SU-DHL-6 (cell line): ENCODE measurements around the gene UGGT2.

Experiments used
- H2AFZ ChIP-seq: fragments of 200-600 bp; sonication (generic); 2 replicates; pipeline ENCODE4 v1.6.1; 2014; ENCODE audit warnings: low read depth, mild to moderate bottlenecking, moderate library complexity, mixed read lengths, antibody characterized with exemption, low read length; ENCODE audit not compliant: severe bottlenecking
- H3F3A ChIP-seq: fragments of 200-600 bp; shearing (Covaris generic); 2 replicates; pipeline ENCODE4 v1.6.0; 2016; ENCODE audit warnings: antibody characterized with exemption, mild to moderate bottlenecking; ENCODE audit not compliant: insufficient read depth
- H3K27ac ChIP-seq: fragments of 200-600 bp; sonication (generic); 2 replicates; pipeline ENCODE4 v1.5.1; 2016; ENCODE audit warnings: low read depth, mild to moderate bottlenecking, low read length, moderate library complexity, mixed read lengths
- H3K27me3 ChIP-seq: fragments of 200-600 bp; sonication (generic), shearing (Covaris generic); 2 replicates; pipeline ENCODE4 v1.6.0; 2014; ENCODE audit warnings: mild to moderate bottlenecking, low read length
- H3K36me3 ChIP-seq: fragments of 200-600 bp; sonication (generic); 2 replicates; pipeline ENCODE4 v1.6.1; 2014; ENCODE audit warnings: mild to moderate bottlenecking, low read length, mixed read lengths
- H3K4me2 ChIP-seq: fragments of 300-600, 200-600 bp; shearing (Covaris generic), sonication (generic); 2 replicates; pipeline ENCODE4 v1.6.0; 2014; ENCODE audit warnings: low read length, low read depth, mild to moderate bottlenecking; ENCODE audit not compliant: poor library complexity, severe bottlenecking
- H3K4me3 ChIP-seq: fragments of 200-600 bp; sonication (generic); 2 replicates; pipeline ENCODE4 v1.5.1; 2014; ENCODE audit warnings: antibody characterized with exemption, low read length, mild to moderate bottlenecking, mixed read lengths; ENCODE audit not compliant: insufficient read depth, poor library complexity, severe bottlenecking
- H3K79me2 ChIP-seq: fragments of 200-600 bp; sonication (generic); 2 replicates; pipeline ENCODE4 v1.6.1; 2014; ENCODE audit warnings: mild to moderate bottlenecking, low read length, moderate library complexity; ENCODE audit not compliant: insufficient read depth
- H3K9ac ChIP-seq: fragments of 200-600 bp; sonication (generic); 2 replicates; pipeline ENCODE4 v1.7.0; 2014; ENCODE audit warnings: mild to moderate bottlenecking, low read length
- H3K9me2 ChIP-seq: fragments of 200-600 bp; sonication (generic); replicated peaks from 2 replicates; pipeline ENCODE4 v1.6.1; 2014; ENCODE audit warnings: low read length; ENCODE audit not compliant: insufficient read depth
- H3K9me3 ChIP-seq: fragments of 200-600 bp; sonication (generic); 2 replicates; pipeline ENCODE4 v1.6.1; 2014; ENCODE audit warnings: low read length, mixed read lengths; ENCODE audit not compliant: insufficient read depth
- H4K20me1 ChIP-seq: fragments of 200-600 bp; sonication (generic); 2 replicates; pipeline ENCODE4 v1.6.1; 2014; ENCODE audit warnings: low read depth, mild to moderate bottlenecking, antibody characterized with exemption, low read length, moderate library complexity, mixed read lengths
- EZH2phosphoT487 ChIP-seq: fragments of 200-600 bp; sonication (generic), shearing (Covaris generic); conservative IDR thresholded peaks from 2 replicates; pipeline ENCODE4 v1.6.1; 2018; ENCODE audit warnings: mild to moderate bottlenecking, antibody characterized with exemption, low read length, moderate library complexity, mixed read lengths
- TF ChIP-seq, protein P1 (sequence below): fragments of 200-600 bp; sonication (generic); IDR thresholded peaks from one replicate; pipeline ENCODE4 v1.5.1; 2017; ENCODE audit warnings: antibody characterized with exemption, mild to moderate bottlenecking, low read length, moderate library complexity; ENCODE audit not compliant: insufficient read depth, poor library complexity, severe bottlenecking

Gene UGGT2

DNA sequence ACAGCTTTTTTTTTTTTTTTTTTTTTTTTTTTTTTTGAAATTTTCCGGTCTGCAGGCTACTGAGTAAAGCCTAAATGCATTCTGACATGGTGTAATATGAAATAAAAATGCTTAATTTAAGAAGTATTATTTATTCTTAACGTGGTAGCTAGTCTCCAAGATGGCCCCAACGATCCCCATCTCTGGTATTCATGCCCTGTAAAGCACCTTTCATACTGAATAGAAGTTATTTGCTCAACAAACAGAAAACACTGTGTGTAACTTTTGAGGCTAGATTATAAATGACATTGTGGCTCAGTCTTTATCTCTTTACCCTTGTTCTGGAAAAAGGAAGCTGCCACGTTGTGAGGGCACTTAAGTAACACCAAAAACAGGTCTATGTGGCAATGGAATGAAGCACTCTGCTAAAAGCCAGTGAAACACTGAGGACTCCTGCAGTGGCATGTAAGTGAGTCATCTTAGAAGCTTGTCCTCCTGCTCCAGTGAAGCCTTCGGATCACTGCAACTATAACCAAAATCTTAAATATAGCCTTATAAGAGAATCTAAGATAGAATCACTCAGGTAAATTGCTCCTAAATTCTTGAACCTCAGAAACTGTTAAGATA lies 128.7 kb downstream of the UGGT2 start:
- H3K79me2 ChIP-seq: no peaks in the 10 kb centered on the region
- H3K36me3 ChIP-seq: peaks cover 5% of the 10 kb centered on the region; the same call in 1 of the 2 replicates
- no peaks in the 10 kb centered on the region for H3F3A ChIP-seq
- H3K9ac ChIP-seq: no peak overlapping the region
- H3K4me2 ChIP-seq: no peak overlapping the region
- no peaks in the 10 kb centered on the region for H4K20me1 ChIP-seq
- H2AFZ ChIP-seq: no peak overlapping the region
- H3K9me3 ChIP-seq: no peaks in the 10 kb centered on the region
- no peak overlapping the region for H3K27ac ChIP-seq
- no peak for TF ChIP-seq EZH2phosphoT487
- TF ChIP-seq, protein P1, sequence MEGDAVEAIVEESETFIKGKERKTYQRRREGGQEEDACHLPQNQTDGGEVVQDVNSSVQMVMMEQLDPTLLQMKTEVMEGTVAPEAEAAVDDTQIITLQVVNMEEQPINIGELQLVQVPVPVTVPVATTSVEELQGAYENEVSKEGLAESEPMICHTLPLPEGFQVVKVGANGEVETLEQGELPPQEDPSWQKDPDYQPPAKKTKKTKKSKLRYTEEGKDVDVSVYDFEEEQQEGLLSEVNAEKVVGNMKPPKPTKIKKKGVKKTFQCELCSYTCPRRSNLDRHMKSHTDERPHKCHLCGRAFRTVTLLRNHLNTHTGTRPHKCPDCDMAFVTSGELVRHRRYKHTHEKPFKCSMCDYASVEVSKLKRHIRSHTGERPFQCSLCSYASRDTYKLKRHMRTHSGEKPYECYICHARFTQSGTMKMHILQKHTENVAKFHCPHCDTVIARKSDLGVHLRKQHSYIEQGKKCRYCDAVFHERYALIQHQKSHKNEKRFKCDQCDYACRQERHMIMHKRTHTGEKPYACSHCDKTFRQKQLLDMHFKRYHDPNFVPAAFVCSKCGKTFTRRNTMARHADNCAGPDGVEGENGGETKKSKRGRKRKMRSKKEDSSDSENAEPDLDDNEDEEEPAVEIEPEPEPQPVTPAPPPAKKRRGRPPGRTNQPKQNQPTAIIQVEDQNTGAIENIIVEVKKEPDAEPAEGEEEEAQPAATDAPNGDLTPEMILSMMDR: no peak
- no peaks in the 10 kb centered on the region for H3K27me3 ChIP-seq
- H3K4me3 ChIP-seq: no peak overlapping the region
- H3K9me2 ChIP-seq: no peaks in the 10 kb centered on the region

DNA sequence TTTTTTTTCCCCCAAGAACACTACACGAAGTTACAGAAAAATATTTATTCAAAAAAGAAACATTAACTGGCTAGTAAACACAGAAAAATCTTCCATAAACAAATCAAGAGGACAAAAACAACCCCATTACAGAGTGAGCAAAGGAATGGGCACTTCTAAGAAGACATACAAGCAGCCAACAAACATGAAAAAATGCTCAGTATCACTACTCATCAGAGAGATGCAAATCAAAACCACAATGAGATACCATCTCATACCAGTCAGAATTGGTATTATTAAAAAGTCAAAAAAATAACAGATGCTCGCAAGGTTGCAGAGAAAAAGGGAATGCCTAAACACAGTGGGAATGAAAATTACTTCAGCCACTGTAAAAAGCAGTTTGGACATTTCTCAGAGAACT lies 131.7 kb downstream of the UGGT2 start:
- no peak overlapping the region for H2AFZ ChIP-seq
- H3K27me3 ChIP-seq: no peaks in the 10 kb centered on the region
- no peak overlapping the region for H3K4me2 ChIP-seq
- H4K20me1 ChIP-seq: no peaks in the 10 kb centered on the region
- no peaks in the 10 kb centered on the region for H3K9me3 ChIP-seq
- no peaks in the 10 kb centered on the region for H3K79me2 ChIP-seq
- peaks cover 2% of the 10 kb centered on the region; the same call in 1 of the 2 replicates for H3K36me3 ChIP-seq
- no peaks in the 10 kb centered on the region for H3K9me2 ChIP-seq
- no peak overlapping the region for H3K9ac ChIP-seq
- TF ChIP-seq, protein P1: no peak
- no peak for TF ChIP-seq EZH2phosphoT487
- H3K27ac ChIP-seq: no peak overlapping the region
- no peak overlapping the region for H3K4me3 ChIP-seq
- no peaks in the 10 kb centered on the region for H3F3A ChIP-seq

DNA sequence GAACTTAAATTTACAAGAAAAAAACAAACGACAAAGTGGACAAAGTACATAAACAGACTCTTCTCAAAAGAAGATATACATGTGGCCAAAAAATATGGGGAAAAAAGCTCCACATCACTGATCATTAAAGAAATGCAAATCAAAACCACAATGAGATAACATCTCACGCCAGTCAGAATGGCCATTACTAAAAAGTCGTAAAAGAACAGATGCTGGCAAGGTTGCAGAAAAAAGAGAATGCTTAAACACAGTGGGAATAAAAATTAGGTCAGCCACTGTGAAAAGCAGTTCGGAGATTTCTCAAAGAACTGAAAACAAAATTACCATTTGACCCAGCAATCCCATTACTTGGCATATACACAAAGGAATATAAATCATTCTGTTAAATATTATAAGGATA lies 132.7 kb downstream of the UGGT2 start:
- no peaks in the 10 kb centered on the region for H3K27me3 ChIP-seq
- no peak overlapping the region for H3K4me3 ChIP-seq
- H3K9me3 ChIP-seq: no peaks in the 10 kb centered on the region
- H3K27ac ChIP-seq: no peak overlapping the region
- no peak overlapping the region for H2AFZ ChIP-seq
- H4K20me1 ChIP-seq: no peaks in the 10 kb centered on the region
- TF ChIP-seq EZH2phosphoT487: no peak
- TF ChIP-seq, protein P1: no peak
- peaks cover 2% of the 10 kb centered on the region; the same call in 1 of the 2 replicates for H3K36me3 ChIP-seq
- H3K4me2 ChIP-seq: no peak overlapping the region
- no peaks in the 10 kb centered on the region for H3F3A ChIP-seq
- no peaks in the 10 kb centered on the region for H3K9me2 ChIP-seq
- no peaks in the 10 kb centered on the region for H3K79me2 ChIP-seq
- H3K9ac ChIP-seq: no peak overlapping the region
